PC-9 (cell line): ENCODE results near the gene CDON.

ENCODE experiments used
- EZH2 ChIP-seq: fragments of 200-600 bp; sonication (generic); IDR thresholded peaks from 2 replicates; pipeline ENCODE4 v1.8.0; 2017; ENCODE audit warnings: antibody characterized with exemption, low read depth
- TF ChIP-seq, protein P1 (sequence below): fragments of 200-600 bp; sonication (generic); conservative IDR thresholded peaks from 2 replicates; pipeline ENCODE4 v1.6.1; 2017; ENCODE audit warnings: mixed run types, antibody characterized with exemption, mild to moderate bottlenecking, moderate library complexity

DNA sequence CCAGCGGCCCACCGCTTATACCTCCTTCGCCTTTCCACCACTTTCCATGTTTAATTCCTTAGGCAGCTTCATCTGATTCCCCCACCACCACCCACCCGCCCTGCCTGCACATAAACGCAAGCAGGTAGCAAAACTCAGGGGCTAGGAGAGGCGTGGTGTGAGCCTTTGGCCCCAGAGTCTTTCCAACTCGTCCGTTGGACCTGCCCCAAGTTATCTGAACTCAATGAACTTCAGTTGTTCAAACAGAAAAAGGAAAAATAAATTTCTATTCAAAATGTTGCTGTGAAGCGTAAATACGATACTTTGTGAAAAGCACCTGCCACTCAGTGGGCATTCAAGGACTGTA lies 814 bp upstream of the CDON start:
- TF ChIP-seq, protein P1, sequence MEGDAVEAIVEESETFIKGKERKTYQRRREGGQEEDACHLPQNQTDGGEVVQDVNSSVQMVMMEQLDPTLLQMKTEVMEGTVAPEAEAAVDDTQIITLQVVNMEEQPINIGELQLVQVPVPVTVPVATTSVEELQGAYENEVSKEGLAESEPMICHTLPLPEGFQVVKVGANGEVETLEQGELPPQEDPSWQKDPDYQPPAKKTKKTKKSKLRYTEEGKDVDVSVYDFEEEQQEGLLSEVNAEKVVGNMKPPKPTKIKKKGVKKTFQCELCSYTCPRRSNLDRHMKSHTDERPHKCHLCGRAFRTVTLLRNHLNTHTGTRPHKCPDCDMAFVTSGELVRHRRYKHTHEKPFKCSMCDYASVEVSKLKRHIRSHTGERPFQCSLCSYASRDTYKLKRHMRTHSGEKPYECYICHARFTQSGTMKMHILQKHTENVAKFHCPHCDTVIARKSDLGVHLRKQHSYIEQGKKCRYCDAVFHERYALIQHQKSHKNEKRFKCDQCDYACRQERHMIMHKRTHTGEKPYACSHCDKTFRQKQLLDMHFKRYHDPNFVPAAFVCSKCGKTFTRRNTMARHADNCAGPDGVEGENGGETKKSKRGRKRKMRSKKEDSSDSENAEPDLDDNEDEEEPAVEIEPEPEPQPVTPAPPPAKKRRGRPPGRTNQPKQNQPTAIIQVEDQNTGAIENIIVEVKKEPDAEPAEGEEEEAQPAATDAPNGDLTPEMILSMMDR, result no peak
- no peak for TF ChIP-seq EZH2
